CD8-positive, alpha-beta memory T cell (primary cell): ENCODE data around the gene CD79B. TPM values are rescaled to one million over a fixed set of nuclear protein-coding genes. Genes with fewer than 3 reads are reported as not detected.

ENCODE experiments used
- CTCF ChIA-PET: fragments of 350-600 bp; sonication (Branson Sonifier 250); formaldehyde crosslinking; loops from one replicate; lab custom pipeline; 2021; ENCODE audit warnings: antibody characterized with exemption; lab: Charles Lee
- POLR2A ChIA-PET: fragments of 350-600 bp; sonication (Branson Sonifier 250); formaldehyde crosslinking; loops from one replicate; lab custom pipeline; 2021; ENCODE audit warnings: antibody characterized with exemption; lab: Charles Lee
- DNase-seq, 5 donors: peaks; one replicate each; pipeline versions ENCODE4 v3.0.0 to v3.0.0-alpha.2; 2020 to 2022; ENCODE audit warnings: mixed read lengths in 1 of 5
- H3K27ac ChIP-seq: one replicate; pipeline ENCODE4 v1.7.0; 2013; ENCODE audit warnings: low read depth, mild to moderate bottlenecking, low read length, moderate library complexity
- H3K27me3 ChIP-seq: 2 replicates; pipeline ENCODE4 v1.7.0; 2013; ENCODE audit warnings: low read length, mild to moderate bottlenecking; ENCODE audit not compliant: insufficient read depth, poor library complexity, severe bottlenecking
- H3K36me3 ChIP-seq: 2 replicates; pipeline ENCODE4 v1.7.0; 2013; ENCODE audit warnings: mild to moderate bottlenecking, low read length, moderate library complexity; ENCODE audit not compliant: insufficient read depth
- H3K4me1 ChIP-seq: 2 replicates; pipeline ENCODE4 v1.7.0; 2013; ENCODE audit warnings: mild to moderate bottlenecking, low read length, moderate library complexity; ENCODE audit not compliant: insufficient read depth
- H3K4me3 ChIP-seq: 2 replicates; pipeline ENCODE4 v1.7.0; 2013; ENCODE audit warnings: mild to moderate bottlenecking, low read length
- H3K9me3 ChIP-seq: 2 replicates; pipeline ENCODE4 v1.7.0; 2013; ENCODE audit warnings: mild to moderate bottlenecking, low read length
- H3K27ac Mint-ChIP-seq, 8 donors: one replicate each; pipeline ENCODE4 v1.8.0; 2020 to 2021; ENCODE audit warnings: mixed read lengths in 8 of 8, mild to moderate bottlenecking in 6 of 8, inconsistent platforms in 3 of 8, moderate library complexity in 3 of 8
- H3K27me3 Mint-ChIP-seq, 2 donors: one replicate each; pipeline ENCODE4 v1.8.0; 2020 to 2021; ENCODE audit warnings: mixed read lengths in 2 of 2, mild to moderate bottlenecking in 1 of 2, moderate library complexity in 1 of 2
- H3K36me3 Mint-ChIP-seq, 3 donors: one replicate each; pipeline ENCODE4 v1.8.0; 2020 to 2021; ENCODE audit warnings: mixed read lengths in 3 of 3, inconsistent platforms in 1 of 3, mild to moderate bottlenecking in 1 of 3
- H3K4me1 Mint-ChIP-seq, 3 donors: one replicate each; pipeline ENCODE4 v1.8.0; 2020 to 2021; ENCODE audit warnings: mixed read lengths in 3 of 3, inconsistent platforms in 1 of 3, mild to moderate bottlenecking in 1 of 3
- H3K4me3 Mint-ChIP-seq, 7 donors: one replicate each; pipeline ENCODE4 v1.8.0; 2020 to 2021; ENCODE audit warnings: mixed read lengths in 7 of 7, mild to moderate bottlenecking in 6 of 7, moderate library complexity in 4 of 7, inconsistent platforms in 2 of 7
- H3K9me3 Mint-ChIP-seq, 5 donors: one replicate each; pipeline ENCODE4 v1.8.0; 2020 to 2022; ENCODE audit warnings: mixed read lengths in 5 of 5, mild to moderate bottlenecking in 3 of 5, moderate library complexity in 2 of 5, inconsistent platforms in 1 of 5
- polyA plus RNA-seq: library from polyadenylated mRNA; unstranded; fragments of 300-500 nt; fragmentation: Illumina TruSeq; gene quantifications from one replicate; pipeline ENCODE4 v1.2.3, GENCODE V29; 2021
- total RNA-seq, 2 experiments: library from RNA; stranded (reverse); gene quantifications; one replicate each; pipeline ENCODE4 v1.2.3, GENCODE V29; 2021

CD79B gene
- total RNA-seq (10 to 100 TPM; 18.1 to 22.2 TPM), polyA plus RNA-seq (36.9 TPM)

DNA sequence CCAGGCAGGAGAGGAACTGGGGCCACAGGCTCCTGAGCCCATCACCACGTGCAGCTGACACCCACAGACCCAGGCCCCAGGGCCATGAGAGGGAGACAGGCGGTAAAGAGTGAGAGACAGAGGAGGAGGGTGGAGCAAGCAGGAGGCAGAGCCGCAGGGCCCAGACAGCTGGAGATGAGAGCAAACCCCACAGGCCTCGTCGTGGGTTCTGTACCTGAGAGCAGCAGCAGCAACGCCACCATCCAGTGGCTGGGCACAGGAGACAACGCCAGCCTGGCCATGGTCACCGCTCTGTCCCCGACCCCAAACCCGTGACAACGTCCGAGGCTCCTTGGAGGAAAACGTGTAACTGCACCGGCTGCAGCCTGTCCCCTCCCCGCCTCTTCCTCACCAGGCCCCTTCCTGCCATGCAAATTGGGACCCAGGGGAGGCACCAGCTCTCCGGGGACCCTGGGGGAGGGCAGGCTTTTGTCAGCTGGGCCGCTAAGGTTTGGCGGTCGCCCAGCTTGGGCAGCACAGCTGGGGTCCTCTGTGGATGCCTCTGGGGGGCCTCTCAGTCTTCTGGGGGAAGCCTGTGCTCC is at the start of gene CD79B:
Gene CD79B (minus strand): TSS at position 351 of the 581 bp plus-strand sequence. CDS start 70 bp downstream, at position 281.
- Histone ChIP-seq H3K36me3 (no peaks in the 10 kb centered on the region), H3K4me1 (peaks cover 24% of the 10 kb centered on the region), H3K4me3 (peak within 1 kb of the TSS; percentile 68), H3K27me3 (no peaks in the 10 kb centered on the region), H3K27ac (peak within 1 kb of the TSS; percentile 27), H3K9me3 (no peaks in the 10 kb centered on the region)
- peak within 1 kb of the TSS; percentile 75 to 93 (median 90) for H3K4me3 Mint-ChIP-seq
- peaks cover 0 to 10% (median 0%) of the 10 kb centered on the region in 3 donors for H3K36me3 Mint-ChIP-seq
- ChIA-PET POLR2A (interaction anchor here (0.6 to 2.4 kb wide), 4 partner anchors 14 to 598 kb away, joined by 3 to 14 read pairs (median 6); no protein-coding TSS in a partner anchor), CTCF (interaction anchor here (1.4 to 5.2 kb wide), 7 partner anchors 12 to 214 kb away, joined by 3 to 27 read pairs (median 10); partner anchors contain the start of genes GH1 and ICAM2)
- H3K27ac Mint-ChIP-seq = peak within 1 kb of the TSS; percentile 81 to 96 (median 91)
- no peaks in the 10 kb centered on the region for H3K9me3 Mint-ChIP-seq
- DNase-seq = peak in 3 of 5 donors; percentile 10 to 39 (median 31)
- H3K27me3 Mint-ChIP-seq = no peaks in the 10 kb centered on the region
- H3K4me1 Mint-ChIP-seq = peaks cover 20 to 30% (median 23%) of the 10 kb centered on the region in 3 donors

DNA sequence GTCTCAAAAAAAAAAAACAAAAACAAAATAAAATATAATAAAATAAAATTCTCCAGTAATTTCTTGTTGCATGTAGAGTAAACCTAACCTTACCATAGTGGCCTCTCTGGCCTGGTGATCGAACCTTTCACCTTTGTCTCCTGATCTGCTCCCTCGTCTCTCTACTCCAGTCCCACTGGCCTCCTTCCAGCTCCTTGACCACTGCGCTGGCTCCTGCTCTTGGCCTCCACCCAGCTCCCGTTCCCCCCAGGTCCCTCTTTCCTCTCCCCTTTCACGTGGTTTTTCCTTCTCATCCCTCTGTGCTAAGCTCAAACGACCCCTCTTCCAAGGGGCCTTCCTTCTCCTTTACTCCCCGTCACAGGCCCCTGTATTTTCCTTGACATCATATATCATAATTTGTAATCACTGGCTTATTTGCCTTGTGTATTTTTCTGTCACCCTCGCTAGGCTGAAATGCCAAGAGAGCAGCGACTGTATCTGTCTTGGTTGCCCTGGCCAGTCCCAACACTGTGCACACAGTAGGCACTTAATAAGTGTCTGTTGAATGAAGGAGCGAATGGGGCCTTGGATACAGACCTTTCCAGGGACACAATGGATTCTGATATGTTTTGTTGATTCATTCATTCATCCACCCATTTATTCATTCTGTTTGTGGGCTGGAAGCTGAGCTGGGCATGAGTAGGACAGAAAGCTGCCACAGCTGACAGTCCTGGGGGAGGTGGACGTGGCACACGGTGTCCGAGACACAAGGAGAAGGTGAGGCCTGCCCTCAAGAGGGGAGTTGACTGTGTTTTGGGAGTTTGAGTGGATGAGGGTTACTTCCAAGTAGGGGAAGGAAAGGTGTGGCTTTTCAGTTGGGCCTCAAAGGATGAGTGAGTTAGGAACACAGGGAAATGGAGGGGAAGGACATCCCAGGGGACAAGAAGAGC is 46.4 kb upstream of the CD79B start:
- Histone ChIP-seq H3K27ac (no peak overlapping the region), H3K36me3 (no peaks in the 10 kb centered on the region), H3K4me1 (no peaks in the 10 kb centered on the region), H3K27me3 (no peaks in the 10 kb centered on the region), H3K9me3 (no peaks in the 10 kb centered on the region), H3K4me3 (no peak overlapping the region)
- peaks cover 0 to 11% (median 0%) of the 10 kb centered on the region in 3 donors for H3K36me3 Mint-ChIP-seq
- peaks cover 0 to 8% (median 6%) of the 10 kb centered on the region in 5 donors for H3K9me3 Mint-ChIP-seq
- H3K4me3 Mint-ChIP-seq = no peak overlapping the region
- H3K27ac Mint-ChIP-seq = no peak overlapping the region
- POLR2A ChIA-PET = interaction anchor here (0.7 kb wide), 1 partner anchor 42 kb away, joined by 3 read pairs; the partner anchor contains the start of gene ICAM2
- peaks cover 5 to 9% of the 10 kb centered on the region in 2 donors for H3K27me3 Mint-ChIP-seq
- CTCF ChIA-PET = interaction anchor here (0.9 to 2.0 kb wide), 5 partner anchors 32 to 59 kb away, joined by 3 to 7 read pairs (median 6); partner anchors contain the start of gene ICAM2
- no peak for DNase-seq
- H3K4me1 Mint-ChIP-seq = peaks cover 0 to 4% (median 0%) of the 10 kb centered on the region in 3 donors

DNA sequence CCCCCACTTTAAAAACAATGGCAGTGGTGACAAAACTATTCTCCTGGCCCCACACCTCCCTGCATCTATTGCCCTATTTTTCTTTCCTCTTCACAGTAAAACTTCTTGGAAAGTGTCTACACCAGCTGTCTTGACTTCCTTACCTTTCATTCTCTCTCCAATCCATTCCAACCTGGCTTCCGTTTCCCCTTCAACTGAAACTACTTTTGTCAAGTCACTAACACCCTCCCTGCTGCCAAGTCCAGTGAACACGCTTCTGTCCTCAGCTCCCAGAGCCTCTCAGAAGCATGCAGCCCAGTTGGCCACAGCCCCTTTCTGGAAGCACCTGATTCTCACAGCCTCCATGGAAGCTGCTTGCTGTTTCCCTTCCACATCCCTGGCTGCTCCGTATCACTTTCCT is 44.6 kb upstream of the CD79B start:
- Mint-ChIP-seq H3K27ac (no peak overlapping the region), H3K9me3 (peaks cover 0 to 2% (median 0%) of the 10 kb centered on the region in 5 donors), H3K4me3 (no peak overlapping the region), H3K36me3 (peaks cover 0 to 1% (median 0%) of the 10 kb centered on the region in 3 donors), H3K4me1 (peaks cover 0 to 4% (median 0%) of the 10 kb centered on the region in 3 donors), H3K27me3 (peaks cover 5 to 9% of the 10 kb centered on the region in 2 donors)
- Histone ChIP-seq H3K27me3 (no peaks in the 10 kb centered on the region), H3K9me3 (no peaks in the 10 kb centered on the region), H3K27ac (no peak overlapping the region), H3K4me1 (no peaks in the 10 kb centered on the region), H3K4me3 (no peak overlapping the region), H3K36me3 (no peaks in the 10 kb centered on the region)
- no peak for DNase-seq
- POLR2A ChIA-PET = no interaction called here
- CTCF ChIA-PET = interaction anchor here (1.1 to 2.0 kb wide), 2 partner anchors 22 to 44 kb away, joined by 4 to 5 read pairs; partner anchors contain the start of genes ICAM2 and PRR29

DNA sequence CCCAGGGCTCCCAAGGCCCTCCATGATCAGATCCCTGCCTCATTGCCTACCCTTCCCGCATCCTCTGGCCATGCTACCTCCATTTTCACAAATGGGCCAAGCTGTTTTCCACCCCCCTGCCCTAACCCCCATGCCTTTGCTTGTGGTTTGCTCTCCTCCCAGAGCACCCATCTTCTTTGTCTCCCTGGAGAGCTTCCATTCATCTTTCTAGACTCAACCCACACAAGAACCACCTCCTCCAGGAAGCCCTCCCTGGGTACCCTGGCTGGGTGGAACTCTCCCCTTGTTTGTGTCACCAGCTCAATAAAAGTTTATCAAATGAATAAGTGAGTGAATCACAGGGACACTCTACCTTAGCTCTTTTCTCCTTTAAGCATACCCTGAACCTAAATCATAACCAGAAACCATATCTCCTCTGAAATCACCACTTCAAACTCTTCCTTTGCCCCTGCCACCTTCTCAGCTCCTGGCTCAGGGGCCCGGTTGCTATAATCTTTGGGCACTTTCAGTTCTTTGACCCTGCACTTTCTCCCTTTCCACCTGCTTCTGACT is 43.5 kb upstream of the CD79B start:
- no peaks in the 10 kb centered on the region for H3K9me3 ChIP-seq
- Mint-ChIP-seq H3K9me3 (no peaks in the 10 kb centered on the region), H3K27me3 (peaks cover 5 to 9% of the 10 kb centered on the region in 2 donors), H3K27ac (peak overlapping the region in 4 of 8 donors; percentile 1 to 19 (median 14)), H3K36me3 (no peaks in the 10 kb centered on the region), H3K4me3 (no peak overlapping the region), H3K4me1 (peaks cover 0 to 4% (median 0%) of the 10 kb centered on the region in 3 donors)
- no peak for DNase-seq
- no peaks in the 10 kb centered on the region for H3K4me1 ChIP-seq
- POLR2A ChIA-PET = no interaction called here
- H3K36me3 ChIP-seq = no peaks in the 10 kb centered on the region
- CTCF ChIA-PET = interaction anchor here (0.7 to 2.4 kb wide), 6 partner anchors 8 to 56 kb away, joined by 3 to 9 read pairs (median 4); no protein-coding TSS in a partner anchor
- no peaks in the 10 kb centered on the region for H3K27me3 ChIP-seq
- no peak overlapping the region for H3K4me3 ChIP-seq
- H3K27ac ChIP-seq = no peak overlapping the region

DNA sequence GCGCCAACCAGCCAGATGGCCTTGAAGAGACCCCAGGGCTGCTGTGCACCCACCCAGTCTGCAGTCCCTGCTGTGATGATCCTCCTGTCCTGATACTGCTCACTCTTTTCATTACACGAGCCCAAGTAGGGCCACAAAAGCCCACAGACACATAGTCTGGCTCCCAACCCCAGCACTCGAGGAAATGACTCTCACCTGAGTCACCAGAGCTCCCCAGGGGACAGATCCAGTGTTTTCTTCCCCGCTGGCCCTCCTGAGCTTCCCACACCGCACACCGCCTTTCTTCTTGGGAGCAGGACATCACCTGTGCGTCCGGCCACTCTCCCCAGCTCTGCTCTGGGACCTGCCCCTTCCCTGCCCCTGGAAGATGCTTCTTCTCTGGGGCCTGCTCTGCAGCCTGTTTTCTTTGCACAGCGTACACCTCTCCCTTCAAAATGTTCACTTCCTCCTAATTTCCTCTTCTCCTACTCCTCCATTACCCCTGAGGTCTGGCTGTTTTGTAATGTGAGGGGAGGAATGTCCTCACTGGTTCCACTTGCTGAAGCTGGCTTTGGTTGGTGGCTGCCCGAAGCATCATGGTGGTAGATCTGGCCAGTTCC is 42.6 kb upstream of the CD79B start:
- Histone ChIP-seq H3K36me3 (no peaks in the 10 kb centered on the region), H3K27ac (no peak overlapping the region), H3K27me3 (no peaks in the 10 kb centered on the region), H3K4me3 (no peak overlapping the region), H3K9me3 (no peaks in the 10 kb centered on the region), H3K4me1 (no peaks in the 10 kb centered on the region)
- Mint-ChIP-seq H3K27me3 (peaks cover 5 to 9% of the 10 kb centered on the region in 2 donors), H3K9me3 (no peaks in the 10 kb centered on the region), H3K27ac (peak overlapping the region in 2 of 8 donors; percentile 64 to 74), H3K36me3 (no peaks in the 10 kb centered on the region), H3K4me3 (no peak overlapping the region), H3K4me1 (peaks cover 3 to 8% (median 5%) of the 10 kb centered on the region in 3 donors)
- ChIA-PET CTCF (interaction anchor here (1.2 to 2.4 kb wide), 6 partner anchors 28 to 55 kb away, joined by 3 to 9 read pairs (median 4); no protein-coding TSS in a partner anchor), POLR2A (no interaction called here)
- no peak for DNase-seq

DNA sequence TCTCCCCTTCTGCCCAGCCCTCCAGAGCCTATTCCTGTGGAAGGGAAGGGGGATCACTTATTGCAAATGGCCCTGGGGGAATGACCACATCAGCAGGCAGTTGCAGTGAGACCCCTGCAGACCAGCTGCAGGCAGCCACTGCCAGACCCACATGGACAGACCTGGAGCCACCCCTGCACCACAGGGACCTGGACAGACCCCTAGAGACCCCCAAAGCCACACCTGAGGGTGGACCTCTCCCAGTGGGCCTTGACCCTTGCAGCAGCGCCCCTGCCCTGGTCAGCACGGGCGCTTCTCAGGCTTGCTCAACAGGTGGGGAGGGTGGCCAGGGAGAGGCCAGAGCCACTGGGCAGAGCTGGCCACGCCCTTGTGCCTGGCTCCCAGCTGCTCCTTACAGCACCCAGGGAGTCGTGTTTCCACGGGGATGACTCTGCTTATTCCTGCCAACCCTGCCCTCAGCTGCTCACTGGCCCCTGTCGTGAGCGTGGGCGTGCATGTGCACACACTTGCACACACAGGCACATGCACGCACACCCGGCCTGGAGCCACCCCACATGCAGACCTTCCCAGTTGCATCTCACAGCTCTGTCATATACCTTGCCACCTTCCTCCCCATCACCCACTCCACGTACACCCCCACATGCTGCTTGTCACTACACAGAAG is 41.9 kb upstream of the CD79B start:
- Mint-ChIP-seq H3K27ac (peak overlapping the region in 2 of 8 donors; percentile 64 to 80), H3K4me3 (no peak overlapping the region)
- POLR2A ChIA-PET = no interaction called here

DNA sequence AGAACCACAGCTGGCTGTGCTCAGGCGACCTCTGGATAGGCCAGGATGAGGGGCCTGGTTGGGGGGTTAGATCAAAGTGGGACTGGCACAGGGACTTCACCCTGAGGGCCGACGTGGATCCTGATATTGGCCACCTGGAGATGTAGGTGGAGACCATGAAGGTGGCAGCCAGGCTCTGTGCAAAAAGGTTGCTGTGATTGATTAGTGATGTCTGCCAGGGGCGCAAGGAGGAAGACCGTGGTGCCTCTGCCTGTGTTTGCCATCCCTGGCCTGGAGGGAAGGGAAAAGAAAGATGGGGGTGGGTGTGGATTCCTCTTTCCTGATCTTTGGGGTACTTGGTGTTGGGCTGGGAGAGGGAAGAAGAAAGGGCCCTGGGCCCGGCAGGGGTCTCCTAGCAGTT is 41.1 kb upstream of the CD79B start:
- Histone ChIP-seq H3K4me1 (no peaks in the 10 kb centered on the region), H3K9me3 (no peaks in the 10 kb centered on the region), H3K4me3 (no peak overlapping the region), H3K27me3 (no peaks in the 10 kb centered on the region), H3K36me3 (no peaks in the 10 kb centered on the region), H3K27ac (no peak overlapping the region)
- ChIA-PET CTCF (interaction anchor here (1.3 kb wide), 1 partner anchor 36 kb away, joined by 4 read pairs; no protein-coding TSS in a partner anchor), POLR2A (no interaction called here)
- no peaks in the 10 kb centered on the region for H3K36me3 Mint-ChIP-seq
- H3K27me3 Mint-ChIP-seq = peaks cover 6 to 9% of the 10 kb centered on the region in 2 donors
- peaks cover 5 to 11% (median 7%) of the 10 kb centered on the region in 3 donors for H3K4me1 Mint-ChIP-seq
- no peaks in the 10 kb centered on the region for H3K9me3 Mint-ChIP-seq
- no peak overlapping the region for H3K27ac Mint-ChIP-seq
- H3K4me3 Mint-ChIP-seq = no peak overlapping the region
- DNase-seq = no peak

More for the DNA sequence above, 41.9 kb upstream of the CD79B start:
- peaks cover 3 to 8% (median 5%) of the 10 kb centered on the region in 3 donors for H3K4me1 Mint-ChIP-seq
- no peak for DNase-seq
- Histone ChIP-seq H3K4me1 (no peaks in the 10 kb centered on the region), H3K4me3 (no peak overlapping the region), H3K27ac (no peak overlapping the region), H3K9me3 (no peaks in the 10 kb centered on the region), H3K27me3 (no peaks in the 10 kb centered on the region), H3K36me3 (no peaks in the 10 kb centered on the region)
- CTCF ChIA-PET = interaction anchor here (1.2 to 2.4 kb wide), 3 partner anchors 28 to 51 kb away, joined by 3 to 9 read pairs (median 4); no protein-coding TSS in a partner anchor
- H3K36me3 Mint-ChIP-seq = no peaks in the 10 kb centered on the region
- no peaks in the 10 kb centered on the region for H3K9me3 Mint-ChIP-seq
- H3K27me3 Mint-ChIP-seq = peaks cover 5 to 9% of the 10 kb centered on the region in 2 donors
